Hematopoietic multipotent progenitor cell treated with erythropoietin and hydrocortisone succinate and interleukin-3 and kit ligand, for 8 days (in vitro differentiated cells): ENCODE data around the gene VSIG2.
A peak's percentile ranks its signal among the peaks of the same experiment; 100 is the strongest.
"Not testable (repeated sequence)": the region's sequence is repeated elsewhere in the genome, so short reads cannot be mapped to it uniquely, and the experiment has no call there.

Experiments
- DNase-seq: peaks from one replicate; pipeline ENCODE4 v3.0.0-alpha.2; 2015

VSIG2 gene, protein sequence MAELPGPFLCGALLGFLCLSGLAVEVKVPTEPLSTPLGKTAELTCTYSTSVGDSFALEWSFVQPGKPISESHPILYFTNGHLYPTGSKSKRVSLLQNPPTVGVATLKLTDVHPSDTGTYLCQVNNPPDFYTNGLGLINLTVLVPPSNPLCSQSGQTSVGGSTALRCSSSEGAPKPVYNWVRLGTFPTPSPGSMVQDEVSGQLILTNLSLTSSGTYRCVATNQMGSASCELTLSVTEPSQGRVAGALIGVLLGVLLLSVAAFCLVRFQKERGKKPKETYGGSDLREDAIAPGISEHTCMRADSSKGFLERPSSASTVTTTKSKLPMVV

DNA sequence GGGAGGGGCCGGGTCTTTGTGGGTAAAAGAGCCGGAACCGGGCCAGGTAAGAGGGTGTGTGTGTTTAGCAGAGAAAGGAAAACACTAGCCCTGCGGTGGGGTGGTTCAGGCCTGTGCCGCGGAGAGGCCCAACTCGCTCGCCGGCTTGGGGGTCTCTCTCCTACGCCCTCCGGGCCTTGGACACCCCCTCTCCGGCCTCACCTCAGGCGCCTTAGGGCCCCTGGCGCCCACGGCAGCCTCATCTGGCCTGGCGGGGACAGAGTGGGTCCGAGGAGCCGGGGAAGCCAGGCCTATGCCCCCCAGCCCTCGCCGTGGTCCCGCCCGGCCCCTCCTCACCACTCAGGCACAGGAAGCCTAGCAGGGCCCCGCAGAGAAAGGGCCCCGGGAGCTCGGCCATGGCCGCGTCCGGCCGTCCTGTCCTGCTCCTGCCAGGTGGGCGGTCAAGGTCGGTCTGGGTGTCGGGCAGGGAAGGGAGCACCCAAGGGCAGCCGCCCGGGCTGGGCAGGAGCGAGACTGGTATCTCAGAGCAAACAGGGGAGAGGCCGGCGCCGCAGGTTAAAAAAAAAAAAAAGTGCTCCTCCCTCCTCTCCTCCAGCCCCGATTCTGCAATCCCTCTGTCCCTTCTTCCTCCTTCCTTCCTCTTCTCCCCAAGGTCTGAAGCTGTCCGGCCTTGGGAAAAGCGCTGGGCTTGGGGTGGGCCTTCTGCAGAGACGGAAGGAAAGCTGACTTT is at the start of gene VSIG2:
Gene VSIG2, minus strand, starts transcription at position 515 of the 730 bp plus-strand sequence. Its CDS starts 118 bp downstream, at position 397.
- no peak for DNase-seq

DNA sequence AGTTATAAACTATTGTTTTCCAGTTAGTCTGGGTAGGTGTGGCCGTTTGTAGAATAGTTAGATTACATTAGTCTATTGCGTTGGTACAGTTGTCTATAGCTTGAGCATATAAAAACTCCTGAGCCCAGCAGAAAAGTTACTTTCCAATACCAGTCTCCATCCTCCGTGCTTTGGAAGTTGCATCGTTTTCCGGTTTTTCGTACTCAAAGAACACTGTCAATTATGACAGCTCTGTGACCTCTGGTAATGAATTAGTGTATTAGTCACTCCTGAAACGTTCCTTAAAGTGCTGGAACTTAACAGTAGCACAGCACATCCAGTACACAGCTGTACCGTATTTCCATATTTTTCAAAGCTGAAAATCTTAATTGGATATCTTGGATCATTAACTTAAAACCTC is 49.0 kb upstream of the VSIG2 start:
- DNase-seq = no peak

DNA sequence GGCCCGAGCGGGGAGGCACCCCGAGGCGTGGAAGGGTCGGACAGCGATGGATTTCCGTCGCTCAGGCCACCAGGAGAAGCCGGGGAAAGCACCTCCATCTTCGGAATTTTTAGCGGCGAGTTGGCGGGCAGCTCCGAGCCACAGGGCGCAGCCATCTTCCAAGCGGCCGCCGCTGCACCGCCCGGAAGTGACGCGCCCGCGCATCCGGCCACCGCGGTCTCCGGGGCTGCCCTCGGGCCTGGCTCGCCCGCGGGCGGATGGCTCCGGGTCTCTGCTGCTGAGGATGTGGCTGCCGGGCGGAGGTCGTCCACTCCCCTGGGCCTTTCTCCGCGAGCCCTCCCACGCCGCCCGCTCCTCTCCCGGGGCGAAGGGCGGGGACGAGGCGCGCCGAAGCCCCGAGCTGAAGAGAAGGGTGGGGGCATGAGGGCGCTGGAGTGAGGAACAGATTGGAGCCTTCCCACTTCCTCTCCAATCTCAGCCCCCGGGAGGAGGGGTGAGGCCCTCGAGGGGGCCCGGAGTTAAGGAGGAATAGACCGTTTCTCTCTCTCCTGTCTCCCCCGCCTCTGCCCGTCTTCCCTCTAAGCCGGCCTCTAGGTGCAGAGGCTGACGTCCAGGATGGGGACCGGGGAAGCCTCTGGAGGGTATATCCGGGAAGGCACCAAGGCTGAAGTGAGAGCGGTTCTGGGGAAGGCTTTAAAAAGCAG is 48.3 kb upstream of the VSIG2 start, which contains the start of gene MSANTD2:
Gene MSANTD2, minus strand, starts transcription at position 181 of the 704 bp plus-strand sequence. Its CDS starts 26 bp downstream, at position 155.
- peak; percentile 61 for DNase-seq

DNA sequence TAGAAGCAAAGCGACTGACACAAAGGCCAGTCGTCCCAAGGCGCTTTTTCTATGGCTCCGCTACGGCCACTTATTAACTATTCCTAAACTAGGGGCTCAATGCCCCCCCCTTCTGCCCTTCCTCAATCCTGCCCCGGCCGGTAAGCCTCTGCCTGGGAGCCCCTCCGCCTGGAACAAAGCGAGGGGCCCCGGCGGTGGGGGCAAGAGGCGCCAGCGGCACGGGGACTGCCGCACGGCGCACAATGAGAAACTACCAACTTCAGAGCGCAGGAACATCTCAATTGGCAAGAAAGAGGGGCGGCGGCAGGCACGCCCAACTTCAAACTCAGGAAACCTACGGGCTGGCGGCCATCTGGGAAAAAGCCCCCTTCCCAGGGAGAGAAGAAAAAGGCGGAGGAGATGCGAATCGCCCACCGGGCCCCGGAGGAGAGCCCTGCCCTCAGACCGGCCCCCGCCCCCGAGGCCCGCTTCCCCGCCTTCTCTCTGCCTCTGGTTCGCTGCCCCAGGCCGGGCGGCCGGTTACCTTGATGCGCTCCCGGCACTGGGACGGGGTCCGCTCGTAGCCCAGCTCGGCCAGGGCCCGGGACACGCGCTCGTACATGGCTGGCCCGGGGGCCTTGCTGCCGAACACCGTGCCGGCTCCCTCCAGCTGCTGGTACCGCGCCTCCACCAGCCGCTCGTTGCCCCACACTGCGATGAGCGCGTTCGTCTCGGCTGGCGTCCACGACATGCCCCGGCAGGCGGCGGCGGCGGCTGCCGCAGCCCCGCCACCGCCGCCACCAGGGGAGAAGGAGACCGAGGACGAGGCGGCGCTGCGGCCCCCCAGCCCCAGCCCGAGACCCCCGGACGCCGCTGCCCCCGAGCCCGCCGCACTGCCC is 47.5 kb upstream of the VSIG2 start:
- peak; percentile 27 for DNase-seq

DNA sequence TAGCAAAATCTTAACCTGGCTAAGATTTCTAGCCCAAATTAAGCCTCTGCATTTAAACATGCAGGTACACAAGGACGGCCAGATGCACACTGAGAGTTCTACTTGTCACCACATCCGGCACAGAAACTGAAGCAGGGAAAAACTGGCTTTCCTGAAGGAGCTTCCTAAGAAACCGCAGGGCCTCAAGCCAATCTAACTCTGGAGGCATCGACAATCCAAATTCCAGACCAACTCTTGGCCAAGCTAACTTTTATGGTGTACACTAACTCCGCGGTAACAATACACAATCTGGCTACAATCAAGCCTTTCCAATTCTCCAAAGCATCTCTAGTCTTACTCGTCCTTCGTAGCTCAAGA is 46.9 kb upstream of the VSIG2 start:
- no peak for DNase-seq

DNA sequence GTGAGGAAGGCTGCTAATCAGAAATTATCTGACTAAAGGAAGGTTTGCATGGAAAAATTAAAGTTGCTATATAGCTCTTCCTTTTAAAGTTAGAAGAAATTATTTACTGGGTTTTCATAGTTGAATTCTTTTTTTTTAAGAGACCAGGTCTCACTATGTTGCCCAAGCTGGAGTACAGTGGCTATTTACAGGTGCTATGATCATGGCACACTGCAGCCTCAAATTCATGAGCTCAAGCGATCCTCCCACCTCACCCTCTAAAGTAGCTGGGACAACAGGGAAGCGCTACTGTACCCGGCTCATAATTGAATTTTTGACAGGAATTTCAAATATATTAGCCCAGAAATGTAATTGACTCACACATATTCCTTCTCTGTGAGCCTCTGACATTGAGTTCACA is 44.3 kb upstream of the VSIG2 start:
- DNase-seq = no peak

DNA sequence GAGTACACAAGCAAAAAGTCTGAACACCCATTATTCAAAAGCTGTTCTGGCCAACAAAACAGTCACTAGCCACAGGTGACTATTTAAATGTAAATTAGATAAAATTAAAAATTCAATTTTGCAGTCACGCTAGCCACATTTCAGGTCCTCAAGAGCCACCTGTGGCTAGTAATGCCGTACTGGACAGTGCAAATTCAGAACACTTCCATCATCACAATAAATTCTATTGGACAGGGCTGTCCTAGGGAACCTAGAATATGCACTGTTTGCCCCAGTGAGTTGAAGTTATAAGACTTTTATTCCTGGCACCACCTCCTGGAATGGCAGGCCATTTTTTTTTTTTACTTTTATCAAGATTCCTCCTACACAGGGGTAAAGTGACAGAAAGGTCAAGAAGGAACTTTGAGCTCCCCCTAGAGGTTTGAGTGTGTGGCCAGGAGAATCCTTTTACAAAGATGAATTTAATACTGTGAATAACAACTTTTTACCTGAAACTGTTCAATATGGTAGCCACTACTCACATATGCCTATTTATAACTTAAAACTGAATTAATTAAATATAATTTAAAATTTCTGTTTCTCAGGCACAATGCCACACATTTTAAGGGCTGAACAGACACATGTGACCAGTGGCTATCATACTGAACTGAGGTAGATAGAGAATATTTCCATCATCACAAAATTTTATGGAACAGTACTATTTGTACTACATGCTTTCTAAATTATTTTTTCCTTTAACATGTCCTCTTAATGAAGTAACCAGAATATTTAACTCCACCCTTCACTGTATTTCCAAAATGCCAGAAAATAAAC is 41.6 kb upstream of the VSIG2 start:
- DNase-seq = peak; percentile 84

DNA sequence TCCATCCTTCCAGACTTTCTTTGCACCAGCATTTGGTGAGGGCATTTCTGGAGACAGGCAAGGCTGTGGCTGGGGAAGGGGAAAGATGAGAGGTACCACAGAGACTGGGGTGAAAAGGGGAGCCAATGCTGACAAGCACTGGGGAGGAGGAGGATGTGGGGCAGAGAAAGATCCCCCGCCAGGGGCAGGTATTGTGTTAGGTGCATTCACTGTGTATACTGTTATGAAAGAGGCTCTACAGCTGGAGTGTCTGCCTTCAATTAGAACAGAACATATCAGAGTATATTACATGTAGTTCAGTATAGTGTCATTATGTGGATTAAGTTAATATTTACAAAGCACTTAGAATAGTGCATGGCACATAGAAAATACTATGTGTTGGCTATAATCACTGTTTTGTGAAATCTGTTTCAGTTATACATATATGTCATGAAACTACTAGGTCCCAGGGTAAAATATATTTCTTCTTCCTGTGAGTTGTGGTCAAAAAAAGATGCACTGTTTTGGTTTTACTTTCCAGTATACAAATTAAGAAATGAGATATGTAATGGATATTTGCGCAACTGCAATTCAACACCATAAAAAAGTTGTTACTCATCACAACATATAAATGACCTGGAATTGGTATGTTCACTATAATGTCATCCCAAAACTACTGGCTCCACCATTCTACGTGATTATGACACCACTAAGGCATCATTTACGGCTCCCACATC is 39.7 kb upstream of the VSIG2 start:
- no peak for DNase-seq

DNA sequence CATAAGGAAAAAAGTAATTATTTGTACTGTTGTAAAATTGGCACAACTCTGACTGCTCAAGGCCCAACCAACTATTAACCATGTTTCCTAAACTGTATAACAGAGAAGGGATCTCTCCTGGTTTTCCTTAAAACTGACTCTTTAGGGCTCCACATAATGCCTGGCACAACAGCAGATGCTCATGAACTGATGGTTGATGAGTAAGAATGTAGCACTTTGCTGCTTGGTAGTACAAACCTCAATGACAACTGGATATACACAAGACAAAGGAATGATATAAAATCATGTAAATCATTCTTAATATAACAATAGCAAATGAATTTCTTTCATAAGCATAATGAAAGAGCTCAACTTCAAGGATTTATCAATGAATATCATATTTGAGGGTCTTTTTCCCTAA is 36.5 kb upstream of the VSIG2 start:
- DNase-seq = no peak

DNA sequence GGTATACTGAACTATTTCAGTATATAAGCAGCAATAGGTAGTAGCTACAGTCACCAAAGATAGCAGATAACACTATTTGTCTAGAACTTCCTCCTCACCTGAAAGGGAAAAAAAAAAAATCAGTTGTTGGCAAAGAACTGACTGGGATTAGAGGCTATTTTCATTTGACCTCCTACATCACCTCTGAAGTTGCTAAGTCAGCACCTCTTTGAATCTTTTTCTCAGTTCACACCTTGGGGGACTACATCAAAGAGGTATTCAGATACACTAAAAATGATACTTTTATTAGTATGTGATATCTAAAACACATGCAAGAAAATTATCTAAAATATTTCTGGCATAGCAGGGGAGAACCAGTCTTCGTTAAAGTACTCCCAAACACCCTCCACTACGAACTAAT is 32.0 kb upstream of the VSIG2 start:
- DNase-seq = no peak

DNA sequence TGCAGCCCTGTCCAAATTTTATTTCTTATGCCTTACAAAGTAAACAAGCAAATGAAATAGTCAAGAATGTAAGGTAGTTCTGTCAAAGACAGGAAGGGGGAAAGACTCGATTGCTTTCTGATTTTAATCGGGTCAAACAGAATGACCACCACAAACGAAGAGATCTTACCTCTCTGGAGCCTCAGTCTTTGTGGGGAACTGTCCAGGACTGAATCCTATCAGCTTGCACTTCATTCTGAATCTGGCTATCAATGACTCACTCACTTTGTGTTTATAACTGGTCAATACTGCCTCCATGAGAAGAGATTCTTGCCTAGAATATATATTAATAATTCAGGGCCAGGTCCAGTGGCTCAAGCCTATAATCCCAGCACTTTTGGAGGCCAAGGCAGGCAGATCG is 30.9 kb upstream of the VSIG2 start:
- no peak for DNase-seq

DNA sequence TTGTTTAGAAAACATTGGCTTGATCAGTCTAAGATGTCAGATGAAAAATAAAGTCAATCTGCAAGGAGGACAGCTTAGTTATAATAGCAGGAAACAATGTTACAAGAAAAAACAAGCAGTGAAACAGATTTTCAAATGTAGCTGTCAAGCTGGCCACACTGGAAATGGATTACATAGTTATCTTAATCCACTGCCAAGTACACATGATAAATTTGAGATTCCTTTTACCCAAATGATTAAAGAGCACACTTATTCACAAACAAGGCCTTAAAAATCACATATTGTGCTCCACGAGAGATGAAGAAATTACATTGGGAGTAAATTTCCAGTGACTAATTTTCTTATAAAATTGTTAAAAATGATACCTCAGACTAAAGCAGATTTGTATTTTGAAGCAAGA is 27.5 kb upstream of the VSIG2 start:
- no peak for DNase-seq

DNA sequence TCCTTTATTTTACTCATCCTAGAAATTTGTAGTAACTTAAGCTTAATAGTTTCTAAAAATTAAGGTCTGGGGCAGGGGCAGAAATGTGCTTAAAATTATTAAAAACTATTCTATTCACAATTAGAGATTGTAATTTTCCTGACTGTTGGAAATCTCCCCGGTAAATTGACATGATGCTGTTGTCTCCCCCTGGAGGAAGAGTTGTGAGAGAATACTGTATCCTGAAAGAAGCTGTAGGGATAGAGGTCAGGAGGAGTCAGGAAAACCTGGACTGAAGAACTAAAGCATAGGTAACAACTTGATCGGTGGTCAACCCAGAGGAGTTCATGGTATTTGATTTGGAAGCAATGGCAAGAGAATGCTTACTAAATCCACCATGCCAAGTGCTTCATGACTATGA is 26.2 kb upstream of the VSIG2 start:
- no peak for DNase-seq

DNA sequence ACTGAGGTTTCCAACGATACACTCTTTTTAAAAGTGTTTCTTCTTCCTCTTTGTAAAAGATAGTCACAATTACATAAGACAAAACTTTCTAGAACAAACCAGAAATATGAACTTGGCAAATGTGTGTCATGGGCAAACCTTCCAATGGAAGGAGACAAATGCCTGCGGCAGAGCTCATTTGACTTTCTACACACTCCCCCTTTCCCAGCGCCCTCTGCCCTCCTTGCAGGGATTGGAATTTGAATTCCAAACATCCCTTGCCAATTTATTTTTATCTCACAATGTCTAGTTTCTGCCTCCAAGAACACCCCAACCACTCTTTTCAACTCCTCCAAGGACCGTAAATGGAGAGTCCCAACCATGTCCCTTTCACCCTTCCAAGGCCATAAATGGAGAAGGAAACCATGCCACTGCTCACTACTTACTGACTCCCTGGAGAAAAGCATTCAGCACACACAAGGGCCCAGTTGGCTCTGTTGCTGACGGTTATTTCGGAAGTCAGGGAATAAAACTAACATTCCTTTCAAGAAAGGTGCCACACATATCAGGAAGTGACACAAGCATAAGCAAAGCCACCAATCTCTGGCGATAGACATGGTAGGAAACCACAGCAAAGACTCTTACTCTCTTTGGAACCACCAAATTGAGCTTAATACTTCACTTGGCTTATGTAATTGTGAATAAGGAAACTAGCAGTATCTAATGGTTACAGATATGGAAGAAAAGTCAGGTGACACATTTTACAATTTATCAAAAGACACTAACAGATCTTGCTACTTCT is 25.0 kb upstream of the VSIG2 start:
- DNase-seq = no peak

DNA sequence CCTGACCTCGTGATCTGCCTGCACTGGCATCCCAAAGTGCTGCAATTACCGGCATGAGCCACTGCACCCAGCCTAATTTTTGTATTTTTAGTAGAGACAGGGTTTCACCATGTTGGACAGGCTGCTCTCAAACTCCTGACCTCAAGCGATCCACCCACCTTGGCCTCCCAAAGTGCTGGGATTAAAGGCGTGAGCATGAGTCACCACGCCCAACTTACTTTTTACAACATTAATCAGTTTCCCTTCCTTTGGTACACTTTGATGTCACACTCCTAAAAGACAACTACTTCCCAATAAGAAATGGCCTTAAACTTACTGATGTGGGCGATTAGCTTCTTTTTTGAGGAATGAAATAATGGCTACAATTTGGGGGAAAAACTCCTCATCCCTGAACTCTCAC is 18.9 kb upstream of the VSIG2 start:
- DNase-seq = not testable (repeated sequence)

DNA sequence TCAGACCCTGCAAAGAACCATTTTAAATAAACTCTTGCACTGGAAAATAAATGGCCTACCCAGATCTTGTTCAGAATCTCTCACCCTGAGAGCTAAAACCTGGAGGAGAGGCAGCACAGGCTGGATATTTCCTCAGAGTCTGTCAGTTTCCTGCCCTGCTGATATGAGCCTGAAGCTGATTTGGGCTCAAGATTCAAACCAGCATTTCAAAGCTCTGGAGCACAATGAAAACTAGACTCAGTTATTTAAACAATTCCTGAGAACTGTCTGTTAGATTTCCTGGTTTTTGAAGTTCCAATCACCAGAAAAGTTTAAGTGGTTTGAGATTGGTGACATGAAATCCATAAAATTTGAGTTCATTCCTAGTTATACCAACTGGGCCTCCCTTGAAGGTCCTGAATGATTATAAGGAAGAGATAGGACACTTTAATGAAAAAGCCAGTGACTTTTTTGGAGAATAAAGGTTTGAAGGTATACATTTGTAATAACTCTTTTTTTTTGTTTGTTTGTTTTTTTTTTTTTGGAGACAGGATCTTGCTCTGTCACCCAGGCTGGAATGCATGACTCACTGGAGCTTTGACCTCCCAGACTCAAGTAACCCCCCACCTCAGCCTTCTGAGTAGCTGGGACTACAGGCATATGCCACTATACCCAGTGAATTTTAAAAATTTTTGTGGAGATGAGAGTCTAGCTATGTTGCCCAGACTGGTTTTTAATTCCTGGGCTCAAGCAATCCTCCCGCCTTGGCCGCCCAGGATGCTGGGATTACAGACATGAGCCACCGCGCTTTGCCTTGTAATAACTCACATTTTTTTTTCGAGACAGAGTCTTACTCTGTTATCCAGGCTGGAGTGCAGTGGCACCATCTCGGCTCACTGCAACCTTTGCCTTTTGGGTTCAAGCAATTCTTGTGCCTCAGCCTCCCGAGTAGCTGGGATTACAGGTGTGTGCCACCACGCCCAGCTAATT is 18.0 kb upstream of the VSIG2 start:
- no peak for DNase-seq

DNA sequence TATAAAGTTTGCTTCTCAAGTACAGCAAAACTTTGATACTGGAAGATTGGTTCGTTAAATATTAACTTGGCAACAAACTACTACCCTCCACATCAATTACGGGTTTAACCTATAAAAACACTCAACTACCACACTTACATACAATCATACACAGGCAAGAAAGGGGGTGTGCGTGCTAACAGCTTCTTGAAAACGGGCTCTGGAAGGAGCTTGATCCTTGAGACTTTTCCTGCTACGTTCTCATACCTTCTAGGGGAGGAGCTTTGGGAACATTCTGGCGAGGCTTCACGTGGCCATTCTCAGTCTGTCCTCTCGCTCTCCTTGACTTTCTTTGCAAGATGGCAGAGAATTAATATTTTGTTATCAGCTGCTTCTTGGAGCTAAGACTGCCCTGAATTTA is 16.9 kb upstream of the VSIG2 start:
- DNase-seq = no peak

DNA sequence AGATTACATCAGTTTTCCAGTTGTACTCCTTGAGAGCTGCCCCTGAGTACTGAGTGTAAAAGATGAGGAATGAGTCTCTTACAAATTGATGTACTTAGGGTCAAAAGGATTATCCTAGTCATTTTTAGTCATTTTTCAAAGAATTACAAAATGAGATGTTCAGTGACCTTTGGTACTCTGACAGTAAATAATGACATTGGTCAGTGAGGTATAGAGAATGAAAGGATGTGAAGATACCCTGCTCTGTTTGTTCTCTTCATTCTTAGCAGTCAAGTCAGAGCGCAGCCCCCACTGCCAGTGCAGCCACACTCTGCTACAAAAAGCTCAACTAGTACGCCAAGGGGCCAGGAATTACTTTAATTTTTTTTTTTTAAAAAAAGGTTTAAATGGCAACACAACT is 14.1 kb upstream of the VSIG2 start:
- no peak for DNase-seq
